Measurements from ENCODE around the gene NDUFA8. TPM values are rescaled to one million over a fixed set of nuclear protein-coding genes. Genes with fewer than 3 reads are reported as not detected.

NDUFA8 gene
- total and polyA plus RNA-seq, 5 experiments from 2014 or later, result 18.3 to 89.5 (median 63.1) TPM

DNA sequence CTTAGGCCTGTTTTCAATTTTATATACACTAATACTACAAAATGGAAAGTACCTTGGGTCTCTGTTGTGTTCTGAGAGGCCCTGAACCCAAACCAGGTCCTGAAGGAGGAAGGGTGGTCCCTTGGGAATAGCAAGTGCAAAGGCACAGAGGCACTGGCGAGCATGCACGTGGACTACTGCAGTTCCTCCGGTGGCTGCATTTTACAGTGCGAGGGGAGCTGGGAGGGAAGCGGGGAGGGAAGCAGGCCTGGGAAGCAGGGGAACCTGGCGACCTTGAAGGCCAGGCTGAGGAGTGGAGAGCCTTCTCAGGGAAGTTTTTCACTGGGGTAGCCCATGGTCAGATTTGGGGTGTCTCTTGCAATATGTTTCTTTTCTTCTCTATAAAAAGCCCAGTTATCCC, 34.1 kb upstream of the NDUFA8 start:
- Mint-ChIP-seq H3K36me3 (no peaks in the 10 kb centered on the region), H3K4me3 (no peak overlapping the region), H3K27ac (no peak overlapping the region), H3K4me1 (no peaks in the 10 kb centered on the region), H3K27me3 (peaks cover 4 to 11% (median 6%) of the 10 kb centered on the region in 5 donors), H3K9me3 (no peaks in the 10 kb centered on the region)
- POLR2A ChIA-PET, result no interaction called here
- DNase-seq, result no peak
- ATAC-seq, result no peak

- Mint-ChIP-seq H3K27me3 (peaks cover 0 to 7% (median 4%) of the 10 kb centered on the region in 5 donors), H3K4me1 (no peaks in the 10 kb centered on the region), H3K4me3 (no peak overlapping the region), H3K9me3 (no peaks in the 10 kb centered on the region), H3K36me3 (no peaks in the 10 kb centered on the region), H3K27ac (no peak overlapping the region)
- POLR2A ChIA-PET, result no interaction called here
- ATAC-seq, result no peak
- no peak for DNase-seq
Measured at GRCh38 chr9:122192914-122193525, 33.4 kb upstream of the NDUFA8 start.

DNA sequence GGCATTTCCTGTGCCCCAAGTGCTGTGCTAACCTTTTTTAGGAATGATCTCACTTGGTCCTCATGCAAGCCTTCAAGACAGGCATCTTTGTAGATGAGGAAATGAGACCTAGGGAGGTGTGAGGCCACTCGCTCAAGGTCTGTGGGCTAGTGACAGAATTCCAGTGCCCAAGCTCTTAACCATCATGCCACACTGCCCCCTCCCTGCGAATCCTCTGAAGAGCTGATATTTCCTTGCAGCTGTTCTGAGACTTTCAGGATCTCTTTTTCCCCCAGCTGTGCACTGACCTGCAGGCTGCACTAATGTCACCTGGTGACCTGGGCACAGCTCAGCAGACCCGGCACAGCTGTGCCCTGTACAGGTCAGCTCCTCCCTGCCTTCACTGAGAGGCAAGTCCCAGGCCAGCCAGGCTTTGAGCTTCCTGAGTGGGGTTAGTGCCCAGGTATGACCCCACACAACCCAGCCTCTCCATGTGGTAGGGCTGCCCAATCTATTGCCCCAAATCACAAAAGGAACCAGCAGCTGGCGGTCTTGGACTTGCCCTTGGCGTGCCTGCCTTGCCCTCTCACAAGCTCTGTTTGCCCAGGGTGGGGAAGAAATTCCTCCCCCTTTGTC, 32.8 kb upstream of the NDUFA8 start:
- Mint-ChIP-seq H3K27ac (no peak overlapping the region), H3K4me1 (no peaks in the 10 kb centered on the region), H3K9me3 (no peaks in the 10 kb centered on the region), H3K27me3 (peaks cover 0 to 7% (median 4%) of the 10 kb centered on the region in 5 donors), H3K36me3 (no peaks in the 10 kb centered on the region), H3K4me3 (no peak overlapping the region)
- DNase-seq (no peak), ATAC-seq (no peak)
- POLR2A ChIA-PET, result no interaction called here

DNA sequence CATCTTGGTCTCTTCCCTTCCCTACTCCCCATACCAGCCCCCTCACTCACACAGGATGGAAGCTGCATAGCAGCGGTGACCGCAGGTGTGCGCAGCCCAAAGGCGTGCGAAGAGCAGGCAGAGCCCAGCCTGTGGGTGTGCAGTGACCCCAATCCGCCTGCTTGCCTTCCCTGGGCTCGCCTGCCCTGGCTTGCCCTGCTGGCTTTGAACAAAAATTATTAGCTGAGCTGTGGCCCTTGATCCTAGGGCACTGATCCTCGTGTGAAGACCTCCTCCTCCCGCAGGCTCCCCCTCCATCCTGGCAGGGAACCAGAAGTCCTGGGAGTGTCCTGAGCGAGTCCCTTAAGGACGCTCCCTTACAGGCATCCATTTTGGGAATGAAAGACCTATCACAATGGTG, 32.0 kb upstream of the NDUFA8 start:
- POLR2A ChIA-PET, result no interaction called here
- no peaks in the 10 kb centered on the region for H3K36me3 Mint-ChIP-seq
- H3K9me3 Mint-ChIP-seq, result no peaks in the 10 kb centered on the region
- H3K27me3 Mint-ChIP-seq, result peaks cover 0 to 1% (median 0%) of the 10 kb centered on the region in 5 donors
- ATAC-seq, result no peak
- no peak for DNase-seq
- no peaks in the 10 kb centered on the region for H3K4me1 Mint-ChIP-seq
- no peak overlapping the region for H3K27ac Mint-ChIP-seq
- H3K4me3 Mint-ChIP-seq, result no peak overlapping the region

DNA sequence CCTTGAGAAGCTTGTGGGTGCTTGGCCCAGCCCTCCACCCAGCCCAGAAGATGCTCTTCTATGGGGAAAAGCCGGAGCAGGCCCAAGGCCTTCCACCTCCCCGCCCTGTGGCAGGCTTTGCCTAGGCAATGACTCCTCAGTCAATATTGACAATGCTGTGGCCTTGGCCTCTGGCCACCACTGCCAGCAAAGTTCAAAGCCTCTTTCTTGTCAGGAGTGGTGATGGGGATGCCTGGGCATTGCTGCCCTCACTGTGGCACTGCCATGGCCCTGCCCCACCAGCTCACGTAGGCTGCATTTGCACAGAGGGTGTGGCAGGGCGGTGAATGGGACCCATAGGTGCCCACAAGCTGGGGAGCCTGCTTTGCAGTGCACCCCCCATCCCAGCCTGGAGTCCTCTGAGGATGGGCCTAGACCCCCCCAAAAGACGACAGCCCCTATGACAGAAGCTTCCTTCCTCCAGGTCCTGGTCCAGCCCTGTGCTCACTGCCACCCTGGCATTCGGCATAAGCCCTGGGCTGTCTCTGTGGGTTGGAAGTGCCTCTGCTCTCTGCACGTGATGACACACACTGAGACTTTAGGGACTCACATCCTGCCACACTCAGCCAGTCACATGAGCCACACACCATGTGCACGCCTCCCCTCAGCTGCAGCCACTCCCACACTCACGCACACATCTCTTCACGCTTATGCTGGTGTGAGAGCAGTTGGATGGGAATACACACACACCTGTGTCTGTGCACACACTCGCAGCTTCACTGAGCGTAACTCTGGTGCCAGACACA, 31.2 kb upstream of the NDUFA8 start:
- DNase-seq, result no peak
- Mint-ChIP-seq H3K36me3 (no peaks in the 10 kb centered on the region), H3K27ac (no peak overlapping the region), H3K27me3 (peaks cover 0 to 2% (median 0%) of the 10 kb centered on the region in 5 donors), H3K4me3 (no peak overlapping the region), H3K4me1 (no peaks in the 10 kb centered on the region), H3K9me3 (no peaks in the 10 kb centered on the region)
- ATAC-seq, result no peak
- POLR2A ChIA-PET, result interaction anchor here (0.5 kb wide), 1 partner anchor 138 kb away, joined by 3 read pairs; no protein-coding TSS in a partner anchor

DNA sequence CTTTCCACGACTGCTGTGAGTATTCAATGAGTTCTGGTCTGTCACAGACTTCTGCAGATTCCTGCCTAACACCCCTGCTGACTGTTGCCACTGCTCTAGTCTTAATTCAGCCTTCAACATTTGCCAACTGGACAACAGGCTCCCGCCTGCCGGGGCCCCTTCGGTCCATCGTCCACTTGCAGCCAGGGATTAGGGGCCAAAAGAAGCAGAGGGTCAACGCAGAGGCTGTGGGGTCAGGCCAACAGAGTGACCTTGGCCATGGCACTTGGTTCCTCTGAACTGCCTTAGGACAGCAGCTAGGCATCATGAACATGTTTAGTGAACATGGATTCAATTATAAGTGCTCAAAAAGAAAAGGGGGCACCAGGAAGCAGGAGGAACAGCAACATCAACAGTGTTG, 28.8 kb upstream of the NDUFA8 start:
- DNase-seq, result peak in 1 of 10 donors; percentile 34
- no peak overlapping the region for H3K4me3 Mint-ChIP-seq
- peaks cover 0 to 4% (median 1%) of the 10 kb centered on the region in 5 donors for H3K27me3 Mint-ChIP-seq
- ATAC-seq, result no peak
- no peaks in the 10 kb centered on the region for H3K36me3 Mint-ChIP-seq
- POLR2A ChIA-PET, result no interaction called here
- no peak overlapping the region for H3K27ac Mint-ChIP-seq
- H3K9me3 Mint-ChIP-seq, result no peaks in the 10 kb centered on the region
- H3K4me1 Mint-ChIP-seq, result no peaks in the 10 kb centered on the region

DNA sequence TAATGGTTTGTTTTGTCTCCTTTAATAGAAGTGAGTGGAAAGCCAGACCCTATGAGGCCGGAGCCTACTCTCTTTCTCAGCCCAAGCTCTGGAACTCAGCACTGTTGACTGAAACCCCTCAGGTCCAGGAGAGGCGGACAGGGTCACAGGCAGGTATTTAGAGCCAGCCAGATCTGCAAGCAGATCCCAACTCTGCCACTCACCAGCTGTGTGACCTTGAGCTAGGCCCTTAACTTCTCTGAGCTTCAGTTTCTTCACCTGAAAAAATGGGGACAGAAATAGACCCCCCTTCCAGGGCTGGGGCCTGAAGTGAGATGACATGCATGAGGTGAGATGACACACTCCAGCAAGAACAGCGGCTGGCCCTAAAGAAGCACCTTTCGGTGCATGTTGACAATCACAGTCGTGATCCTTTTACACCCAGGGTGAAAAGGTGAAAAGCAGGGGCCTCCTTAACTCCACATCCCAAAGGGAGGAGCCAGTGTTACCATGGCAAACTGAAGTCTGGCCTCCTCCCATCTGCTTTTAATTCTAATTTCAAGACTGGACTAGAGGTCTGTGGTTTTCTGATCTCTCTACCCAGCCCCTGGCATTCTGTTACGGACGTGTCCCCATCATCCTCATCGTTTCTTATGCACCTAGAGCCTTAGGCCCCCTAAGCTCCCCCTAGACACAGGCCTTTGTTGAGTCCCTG, 27.3 kb upstream of the NDUFA8 start:
- DNase-seq (peak in 1 of 10 donors; percentile 45), ATAC-seq (no peak)
- H3K9me3 Mint-ChIP-seq, result no peaks in the 10 kb centered on the region
- H3K27me3 Mint-ChIP-seq, result peaks cover 3 to 17% (median 7%) of the 10 kb centered on the region in 5 donors
- no peaks in the 10 kb centered on the region for H3K36me3 Mint-ChIP-seq
- peak overlapping the region in 1 of 10 donors; percentile 29 for H3K27ac Mint-ChIP-seq
- no peaks in the 10 kb centered on the region for H3K4me1 Mint-ChIP-seq
- POLR2A ChIA-PET, result no interaction called here
- no peak overlapping the region for H3K4me3 Mint-ChIP-seq

GRCh38 chr9:122186301-122186700, 26.7 kb upstream of the NDUFA8 start:
- Mint-ChIP-seq H3K4me3 (no peak overlapping the region), H3K27me3 (peaks cover 3 to 20% (median 8%) of the 10 kb centered on the region in 5 donors), H3K9me3 (no peaks in the 10 kb centered on the region), H3K27ac (no peak overlapping the region), H3K36me3 (no peaks in the 10 kb centered on the region), H3K4me1 (no peaks in the 10 kb centered on the region)
- ATAC-seq (no peak), DNase-seq (no peak)
- POLR2A ChIA-PET, result no interaction called here

GRCh38 chr9:122184551-122184950, 25.0 kb upstream of the NDUFA8 start:
- POLR2A ChIA-PET, result no interaction called here

GRCh38 chr9:122183501-122183900, 23.9 kb upstream of the NDUFA8 start:
- H3K9me3 Mint-ChIP-seq, result no peaks in the 10 kb centered on the region
- POLR2A ChIA-PET, result no interaction called here

More at GRCh38 chr9:122184551-122184950, 25.0 kb upstream of the NDUFA8 start:
- H3K4me1 Mint-ChIP-seq, result no peaks in the 10 kb centered on the region
- peaks cover 6 to 28% (median 8%) of the 10 kb centered on the region in 5 donors for H3K27me3 Mint-ChIP-seq
- no peaks in the 10 kb centered on the region for H3K36me3 Mint-ChIP-seq
- no peak for ATAC-seq
- no peak overlapping the region for H3K27ac Mint-ChIP-seq
- no peak for DNase-seq
- H3K4me3 Mint-ChIP-seq, result no peak overlapping the region
- no peaks in the 10 kb centered on the region for H3K9me3 Mint-ChIP-seq

GRCh38 chr9:122180633-122181032, 21.1 kb upstream of the NDUFA8 start:
- POLR2A ChIA-PET, result no interaction called here
- no peak overlapping the region for H3K4me3 Mint-ChIP-seq

More at GRCh38 chr9:122183501-122183900, 23.9 kb upstream of the NDUFA8 start:
- H3K27me3 Mint-ChIP-seq, result peaks cover 6 to 28% (median 8%) of the 10 kb centered on the region in 5 donors
- no peak overlapping the region for H3K27ac Mint-ChIP-seq
- H3K4me1 Mint-ChIP-seq, result no peaks in the 10 kb centered on the region
- no peak overlapping the region for H3K4me3 Mint-ChIP-seq
- ATAC-seq (no peak), DNase-seq (peak in 1 of 10 donors; percentile 2)
- H3K36me3 Mint-ChIP-seq, result no peaks in the 10 kb centered on the region

DNA sequence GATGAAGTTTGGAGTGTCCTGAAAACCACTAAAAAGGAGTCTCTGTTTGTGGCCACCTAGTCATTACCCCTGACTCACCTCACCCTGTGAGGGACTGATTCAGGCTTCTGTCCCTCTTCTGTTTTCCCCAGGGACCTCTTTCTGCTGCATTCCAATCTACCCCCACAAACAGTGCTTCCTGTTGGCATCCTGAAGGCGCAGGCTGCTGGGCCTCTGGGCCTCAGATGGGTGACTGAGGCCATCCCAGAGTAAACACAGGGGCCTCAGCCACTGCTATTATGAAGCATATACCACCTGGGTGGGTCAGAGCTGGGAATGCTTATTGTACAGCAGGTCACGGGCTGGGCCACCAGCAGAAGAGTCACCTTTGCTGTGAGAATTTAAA, 20.1 kb upstream of the NDUFA8 start:
- Mint-ChIP-seq H3K36me3 (no peaks in the 10 kb centered on the region), H3K27ac (no peak overlapping the region), H3K4me3 (no peak overlapping the region), H3K27me3 (peaks cover 13 to 35% (median 17%) of the 10 kb centered on the region in 5 donors), H3K4me1 (no peaks in the 10 kb centered on the region), H3K9me3 (no peaks in the 10 kb centered on the region)
- DNase-seq (peak in 1 of 10 donors; percentile 4), ATAC-seq (no peak)
- POLR2A ChIA-PET, result no interaction called here

More at GRCh38 chr9:122180633-122181032, 21.1 kb upstream of the NDUFA8 start:
- ATAC-seq (no peak), DNase-seq (peak in 1 of 10 donors; percentile 1)
- Mint-ChIP-seq H3K4me1 (no peaks in the 10 kb centered on the region), H3K36me3 (no peaks in the 10 kb centered on the region), H3K27me3 (peaks cover 8 to 28% (median 12%) of the 10 kb centered on the region in 5 donors), H3K9me3 (no peaks in the 10 kb centered on the region), H3K27ac (peak overlapping the region in 1 of 10 donors; percentile 56)
